ENCODE measurements around the gene LAX1.

Gene LAX1

DNA sequence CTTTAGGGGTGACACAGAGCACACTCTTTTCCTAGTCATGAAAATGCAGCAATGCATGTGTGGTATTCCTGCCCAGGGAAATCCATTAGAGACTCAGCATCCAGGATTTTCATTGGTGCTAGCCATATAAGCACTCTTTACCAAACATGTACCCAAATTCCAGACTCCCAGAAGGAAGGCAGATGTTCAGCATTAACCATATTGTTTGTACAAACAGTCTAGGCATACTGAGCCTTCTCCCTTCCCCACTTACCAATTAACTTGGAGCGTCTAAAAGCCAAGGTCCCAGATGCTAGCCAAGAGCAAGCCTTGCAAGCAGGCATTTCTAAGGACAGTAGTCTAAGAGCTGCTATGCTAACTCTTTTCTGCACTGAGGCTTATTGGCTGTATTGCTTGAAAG is 58.3 kb downstream of the LAX1 start:
- H3K27ac ChIP-seq: no peak overlapping the region

More for the DNA sequence above, 58.3 kb downstream of the LAX1 start:
- TF ChIP-seq, protein P1, sequence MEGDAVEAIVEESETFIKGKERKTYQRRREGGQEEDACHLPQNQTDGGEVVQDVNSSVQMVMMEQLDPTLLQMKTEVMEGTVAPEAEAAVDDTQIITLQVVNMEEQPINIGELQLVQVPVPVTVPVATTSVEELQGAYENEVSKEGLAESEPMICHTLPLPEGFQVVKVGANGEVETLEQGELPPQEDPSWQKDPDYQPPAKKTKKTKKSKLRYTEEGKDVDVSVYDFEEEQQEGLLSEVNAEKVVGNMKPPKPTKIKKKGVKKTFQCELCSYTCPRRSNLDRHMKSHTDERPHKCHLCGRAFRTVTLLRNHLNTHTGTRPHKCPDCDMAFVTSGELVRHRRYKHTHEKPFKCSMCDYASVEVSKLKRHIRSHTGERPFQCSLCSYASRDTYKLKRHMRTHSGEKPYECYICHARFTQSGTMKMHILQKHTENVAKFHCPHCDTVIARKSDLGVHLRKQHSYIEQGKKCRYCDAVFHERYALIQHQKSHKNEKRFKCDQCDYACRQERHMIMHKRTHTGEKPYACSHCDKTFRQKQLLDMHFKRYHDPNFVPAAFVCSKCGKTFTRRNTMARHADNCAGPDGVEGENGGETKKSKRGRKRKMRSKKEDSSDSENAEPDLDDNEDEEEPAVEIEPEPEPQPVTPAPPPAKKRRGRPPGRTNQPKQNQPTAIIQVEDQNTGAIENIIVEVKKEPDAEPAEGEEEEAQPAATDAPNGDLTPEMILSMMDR (conservative IDR thresholded peaks at IDR 0.05): no peak

Measured in VCaP (cell line).